Measurements from ENCODE around the gene VCX.
"Not testable (repeated sequence)": the region's sequence is repeated elsewhere in the genome, so short reads cannot be mapped to it uniquely, and the experiment has no call there.

The VCX gene

GRCh38 chrX:7842871-7843270 lies at the start of gene VCX:
TSS of gene VCX (plus strand) at chrX:7843171. CDS start at chrX:7843204, 33 bp downstream.
- DNase-seq (ENCODE audit: low read depth in 2 of 2) = not testable (repeated sequence)

- DNase-seq (ENCODE audit: low read depth in 2 of 2) = no peak
These were observed 44.6 kb upstream of the VCX start for GRCh38 chrX:7798327-7798726.

GRCh38 chrX:7801711-7802110 lies 41.3 kb upstream of the VCX start:
- no peak for DNase-seq (ENCODE audit: low read depth in 2 of 2)

GRCh38 chrX:7815166-7815805 lies 27.7 kb upstream of the VCX start:
- DNase-seq (ENCODE audit: low read depth in 2 of 2) = no peak

- no peak for DNase-seq (ENCODE audit: low read depth in 2 of 2)
These were observed 14.4 kb upstream of the VCX start for GRCh38 chrX:7828594-7828993.

GRCh38 chrX:7841084-7841805 lies 1.7 kb upstream of the VCX start:
- no peak for DNase-seq (ENCODE audit: low read depth in 2 of 2)

GRCh38 chrX:7852166-7852565 lies 9.2 kb downstream of the VCX start:
- DNase-seq (ENCODE audit: low read depth in 2 of 2) = no peak

- no peak for DNase-seq (ENCODE audit: low read depth in 2 of 2)
These were observed 29.1 kb downstream of the VCX start for GRCh38 chrX:7872042-7872441.

GRCh38 chrX:7876957-7877356 lies 34.0 kb downstream of the VCX start:
- no peak for DNase-seq (ENCODE audit: low read depth in 2 of 2)

- DNase-seq (ENCODE audit: low read depth in 2 of 2) = no peak
These were observed 46.2 kb downstream of the VCX start for GRCh38 chrX:7889135-7889534.

- DNase-seq (ENCODE audit: low read depth in 2 of 2) = no peak
These were observed 46.7 kb downstream of the VCX start for GRCh38 chrX:7889680-7890079.

- DNase-seq (ENCODE audit: low read depth in 2 of 2) = no peak
These were observed 49.0 kb downstream of the VCX start for GRCh38 chrX:7891928-7892327.
